ENCODE data around the gene GPR89B. TPM values are rescaled to one million over a fixed set of nuclear protein-coding genes. Genes with fewer than 3 reads are reported as not detected.
"Not testable (repeated sequence)": the region's sequence is repeated elsewhere in the genome, so short reads cannot be mapped to it uniquely, and the experiment has no call there.

The GPR89B gene
- total and polyA plus RNA-seq, 2 of the 8 experiments (the other 6 are each of a cell fraction or from before 2014, with no cell fraction given), result 19.5 to 32.5 TPM

DNA sequence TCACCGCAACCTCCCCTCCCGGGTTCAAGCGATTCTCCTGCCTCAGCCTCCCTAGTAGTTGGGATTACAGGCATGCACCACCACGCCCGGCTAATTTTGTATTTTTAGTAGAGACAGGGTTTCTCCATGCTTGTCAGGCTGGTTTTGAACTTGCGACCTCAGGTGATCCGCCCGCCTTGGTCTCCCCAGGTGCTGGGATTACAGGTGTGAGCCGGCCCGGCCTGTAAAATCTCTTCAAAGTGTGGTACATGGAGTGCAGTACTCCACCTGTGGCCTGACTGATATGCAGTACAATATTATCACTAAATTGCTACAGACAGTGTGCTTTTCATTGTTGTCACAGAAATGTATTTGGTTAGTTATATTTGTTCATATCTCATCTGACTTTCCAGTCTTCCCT is 531 bp upstream of the GPR89B start:
- H3K27ac ChIP-seq (ENCODE audit: low read depth, low read length); H2BK5ac ChIP-seq (ENCODE audit: low read depth, low read length); H4K5ac ChIP-seq (ENCODE audit: insufficient read length, low read depth, low read length); H3K79me1 ChIP-seq (ENCODE audit: low read depth, low read length); H3K4me2 ChIP-seq (ENCODE audit: insufficient read depth in 1 of 2, low read depth in 2 of 2, low read length in 2 of 2); DNase-seq (ENCODE audit: low read depth in 1 of 2, low spot score in 2 of 2); POLR2A ChIA-PET (ENCODE audit: partially characterized antibody); H4K91ac ChIP-seq (replicated peaks; ENCODE audit: insufficient read length, low read length); H3K14ac ChIP-seq (ENCODE audit: insufficient read length); H3K9ac ChIP-seq (replicated peaks in 1 of 4; ENCODE audit: extremely low read depth in 1 of 4, low read depth in 3 of 4, low read length in 3 of 4); H4K8ac ChIP-seq (ENCODE audit: extremely low read depth, insufficient read depth, low read length); H3K23me2 ChIP-seq (ENCODE audit: low read depth, low read length); H2BK120ac ChIP-seq (replicated peaks; ENCODE audit: low read depth, low read length); H2BK20ac ChIP-seq (ENCODE audit: low read length); H3K4ac ChIP-seq (replicated peaks; ENCODE audit: insufficient read length, low read depth, low read length); H3K4me1 ChIP-seq (replicated peaks in 1 of 4; ENCODE audit: control insufficient read depth in 3 of 4, insufficient read depth in 4 of 4, low read length in 3 of 4); FAIRE-seq; H3K27me3 ChIP-seq (replicated peaks in 1 of 4; ENCODE audit: control insufficient read depth in 3 of 4, extremely low read depth in 1 of 4, insufficient read depth in 3 of 4, low read length in 3 of 4); H3K18ac ChIP-seq (ENCODE audit: extremely low read depth, low read length); H4K20me1 ChIP-seq (replicated peaks in 1 of 2; ENCODE audit: control insufficient read depth in 1 of 2, insufficient read depth in 2 of 2, low read length in 2 of 2); H2BK12ac ChIP-seq (ENCODE audit: low read depth, low read length); H3K56ac ChIP-seq (replicated peaks; ENCODE audit: insufficient read length, low read depth, low read length); H3K4me3 ChIP-seq (ENCODE audit: extremely low read depth in 1 of 4, insufficient read depth in 2 of 4, low read depth in 3 of 4, low read length in 4 of 4); H2BK15ac ChIP-seq (ENCODE audit: low read length); H2AK5ac ChIP-seq (ENCODE audit: low read depth, low read length); H3K36me3 ChIP-seq (ENCODE audit: control insufficient read depth in 2 of 4, insufficient read depth in 4 of 4, low read length in 3 of 4); H3K79me2 ChIP-seq (ENCODE audit: control insufficient read depth in 1 of 2, insufficient read depth in 2 of 2, low read length in 2 of 2); H3K9me3 ChIP-seq (ENCODE audit: insufficient read depth in 2 of 2, low read depth in 1 of 2, low read length in 1 of 2); CTCF ChIA-PET (ENCODE audit: partially characterized antibody); H2AFZ ChIP-seq (ENCODE audit: low read length); H3K23ac ChIP-seq (ENCODE audit: insufficient read length): not testable (repeated sequence)
- no CpG with 5 or more reads among the region's 10 CpGs for WGBS, 2 experiments (ENCODE audit: extremely low coverage in 1 of 2, insufficient coverage in 1 of 2, insufficient read length in 1 of 2, insufficient replicate concordance in 2 of 2, low coverage in 1 of 2, low lambda C conversion rate in 2 of 2, missing lambda C conversion rate in 1 of 2)

DNA sequence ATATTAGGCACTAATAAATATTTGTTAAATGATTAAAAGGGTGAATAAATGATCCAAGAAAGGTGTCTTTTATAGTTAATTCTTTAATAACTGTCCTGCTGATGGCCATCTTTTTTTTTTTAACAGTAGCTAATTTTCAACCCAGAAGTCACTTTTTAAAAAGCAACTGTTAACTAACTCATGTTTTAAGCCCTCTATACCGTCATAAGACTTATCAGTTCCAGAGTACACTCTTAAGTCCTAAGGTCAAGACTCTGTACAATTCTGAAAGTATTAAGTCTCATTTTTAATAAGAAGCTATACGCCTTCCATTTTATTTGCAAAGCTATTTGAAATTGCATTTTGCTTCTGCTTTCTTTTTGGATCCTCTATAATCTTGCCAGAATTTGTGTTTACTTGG is 2.9 kb downstream of the GPR89B start:
- not testable (repeated sequence) for H2BK120ac ChIP-seq (replicated peaks; ENCODE audit: low read depth, low read length); H3K79me2 ChIP-seq (ENCODE audit: control insufficient read depth in 1 of 2, insufficient read depth in 2 of 2, low read length in 2 of 2); H4K8ac ChIP-seq (ENCODE audit: extremely low read depth, insufficient read depth, low read length); H3K23ac ChIP-seq (ENCODE audit: insufficient read length); H2AFZ ChIP-seq (ENCODE audit: low read length); H3K79me1 ChIP-seq (ENCODE audit: low read depth, low read length); H3K36me3 ChIP-seq (ENCODE audit: control insufficient read depth in 2 of 4, insufficient read depth in 4 of 4, low read length in 3 of 4); H4K91ac ChIP-seq (replicated peaks; ENCODE audit: insufficient read length, low read length); H2BK5ac ChIP-seq (ENCODE audit: low read depth, low read length); H3K14ac ChIP-seq (ENCODE audit: insufficient read length); H3K4me2 ChIP-seq (ENCODE audit: insufficient read depth in 1 of 2, low read depth in 2 of 2, low read length in 2 of 2); H4K5ac ChIP-seq (ENCODE audit: insufficient read length, low read depth, low read length); H3K4me3 ChIP-seq (ENCODE audit: extremely low read depth in 1 of 4, insufficient read depth in 2 of 4, low read depth in 3 of 4, low read length in 4 of 4); DNase-seq (ENCODE audit: low read depth in 1 of 2, low spot score in 2 of 2); H3K4me1 ChIP-seq (replicated peaks in 1 of 4; ENCODE audit: control insufficient read depth in 3 of 4, insufficient read depth in 4 of 4, low read length in 3 of 4); FAIRE-seq; H3K27ac ChIP-seq (ENCODE audit: low read depth, low read length); H3K9me3 ChIP-seq (ENCODE audit: insufficient read depth in 2 of 2, low read depth in 1 of 2, low read length in 1 of 2); H3K4ac ChIP-seq (replicated peaks; ENCODE audit: insufficient read length, low read depth, low read length); H2BK15ac ChIP-seq (ENCODE audit: low read length); H2BK12ac ChIP-seq (ENCODE audit: low read depth, low read length); H3K23me2 ChIP-seq (ENCODE audit: low read depth, low read length); H3K56ac ChIP-seq (replicated peaks; ENCODE audit: insufficient read length, low read depth, low read length); H4K20me1 ChIP-seq (replicated peaks in 1 of 2; ENCODE audit: control insufficient read depth in 1 of 2, insufficient read depth in 2 of 2, low read length in 2 of 2); H2AK5ac ChIP-seq (ENCODE audit: low read depth, low read length); H3K27me3 ChIP-seq (replicated peaks in 1 of 4; ENCODE audit: control insufficient read depth in 3 of 4, extremely low read depth in 1 of 4, insufficient read depth in 3 of 4, low read length in 3 of 4); H3K9ac ChIP-seq (replicated peaks in 1 of 4; ENCODE audit: extremely low read depth in 1 of 4, low read depth in 3 of 4, low read length in 3 of 4); H2BK20ac ChIP-seq (ENCODE audit: low read length); H3K18ac ChIP-seq (ENCODE audit: extremely low read depth, low read length)
- POLR2A ChIA-PET (ENCODE audit: partially characterized antibody), result interaction anchor here (0.6 to 0.7 kb wide), 2 partner anchors 80 to 769 kb away, joined by 3 read pairs; no protein-coding TSS in a partner anchor
- CTCF ChIA-PET (ENCODE audit: partially characterized antibody), result interaction anchor here (0.6 kb wide), 1 partner anchor 357 kb away, joined by 3 read pairs; no protein-coding TSS in a partner anchor
- WGBS, 2 experiments (ENCODE audit: extremely low coverage in 1 of 2, insufficient coverage in 1 of 2, insufficient read length in 1 of 2, insufficient replicate concordance in 2 of 2, low coverage in 1 of 2, low lambda C conversion rate in 2 of 2, missing lambda C conversion rate in 1 of 2), result 82% methylated on average over 2 of the region's 2 CpGs; no CpG with 5 or more reads in 1 of the 2 experiments
